GM20000 (cell line): ENCODE measurements around the gene BLMH.

Experiments used
- DNase-seq: peaks from one replicate; pipeline ENCODE4 v3.0.0; 2012; ENCODE audit warnings: low spot score
- TF ChIP-seq, protein P1 (sequence below): IDR thresholded peaks from 2 replicates; pipeline ENCODE4 v1.5.1; 2012; ENCODE audit warnings: mild to moderate bottlenecking, control low read depth; ENCODE audit errors: extremely low read depth, missing control alignments

Gene BLMH

DNA sequence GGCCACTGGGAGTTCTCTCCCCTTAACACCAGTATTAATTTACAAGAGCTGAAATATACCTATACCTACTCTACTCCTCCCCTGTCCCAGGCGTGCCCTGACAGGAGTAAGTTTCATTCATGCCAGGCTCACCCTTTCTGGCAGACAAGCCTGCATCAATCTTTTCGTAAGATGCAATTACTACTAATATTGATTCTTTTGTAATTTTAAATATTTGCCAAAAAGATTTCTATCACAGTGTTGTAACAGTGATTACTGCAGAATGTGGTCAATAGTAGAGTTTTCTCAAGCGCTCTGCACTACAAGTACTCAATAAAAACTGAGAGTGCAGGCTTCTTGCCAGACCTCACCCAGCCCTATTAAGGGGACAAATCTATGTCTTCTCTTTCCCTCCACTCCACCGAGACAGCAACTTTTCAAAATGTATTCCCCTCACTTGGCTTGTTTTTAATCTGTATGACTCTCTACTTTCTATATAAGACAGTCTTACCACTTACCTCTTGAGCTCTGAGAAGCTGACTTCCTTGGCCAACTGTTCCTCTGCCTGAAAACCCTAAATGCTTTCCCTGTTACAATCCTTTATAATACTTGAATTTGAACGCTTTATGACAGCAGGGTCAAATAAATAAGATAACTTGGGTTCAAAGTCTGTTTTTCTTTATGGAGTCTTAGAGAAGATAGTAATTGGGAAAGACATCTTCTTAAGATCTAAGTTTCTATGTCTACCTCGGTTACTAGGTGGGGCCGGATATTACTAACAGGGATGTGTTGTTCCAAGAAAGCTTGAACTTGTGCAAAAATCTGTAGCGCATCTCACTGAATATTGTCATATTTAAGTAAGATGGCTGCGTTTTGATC lies 42.0 kb upstream of the BLMH start, which contains the start of gene TMIGD1:
Gene TMIGD1 (minus strand): TSS at position 555 of the 858 bp plus-strand sequence. CDS start 1,924 bp downstream, outside the sequence.
- TF ChIP-seq, protein P1, sequence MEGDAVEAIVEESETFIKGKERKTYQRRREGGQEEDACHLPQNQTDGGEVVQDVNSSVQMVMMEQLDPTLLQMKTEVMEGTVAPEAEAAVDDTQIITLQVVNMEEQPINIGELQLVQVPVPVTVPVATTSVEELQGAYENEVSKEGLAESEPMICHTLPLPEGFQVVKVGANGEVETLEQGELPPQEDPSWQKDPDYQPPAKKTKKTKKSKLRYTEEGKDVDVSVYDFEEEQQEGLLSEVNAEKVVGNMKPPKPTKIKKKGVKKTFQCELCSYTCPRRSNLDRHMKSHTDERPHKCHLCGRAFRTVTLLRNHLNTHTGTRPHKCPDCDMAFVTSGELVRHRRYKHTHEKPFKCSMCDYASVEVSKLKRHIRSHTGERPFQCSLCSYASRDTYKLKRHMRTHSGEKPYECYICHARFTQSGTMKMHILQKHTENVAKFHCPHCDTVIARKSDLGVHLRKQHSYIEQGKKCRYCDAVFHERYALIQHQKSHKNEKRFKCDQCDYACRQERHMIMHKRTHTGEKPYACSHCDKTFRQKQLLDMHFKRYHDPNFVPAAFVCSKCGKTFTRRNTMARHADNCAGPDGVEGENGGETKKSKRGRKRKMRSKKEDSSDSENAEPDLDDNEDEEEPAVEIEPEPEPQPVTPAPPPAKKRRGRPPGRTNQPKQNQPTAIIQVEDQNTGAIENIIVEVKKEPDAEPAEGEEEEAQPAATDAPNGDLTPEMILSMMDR: no peak
- no peak for DNase-seq

DNA sequence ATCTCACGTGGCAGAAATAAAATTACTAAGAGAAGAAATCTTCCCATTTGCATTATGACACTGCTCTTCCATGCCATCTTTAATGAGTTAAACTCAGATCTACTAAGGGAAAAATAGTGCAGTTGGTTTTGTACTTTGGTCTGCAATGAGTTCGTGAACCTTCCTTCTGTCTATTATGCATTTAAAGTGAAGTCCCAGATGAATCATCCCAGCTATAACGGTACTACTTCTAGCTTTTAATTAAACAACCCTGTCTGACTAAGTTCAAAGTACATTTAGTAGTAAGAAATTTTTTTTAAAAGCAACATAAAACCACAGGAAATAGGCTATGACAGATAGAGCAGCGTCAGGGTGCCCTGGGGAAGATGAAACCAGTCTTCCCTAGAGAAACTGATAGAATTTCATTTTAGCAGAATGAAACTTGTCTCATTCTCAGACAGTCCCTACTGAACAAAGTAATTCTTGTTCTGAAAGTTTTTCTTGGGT lies 40.4 kb upstream of the BLMH start:
- peak; percentile 23 for DNase-seq
- TF ChIP-seq, protein P1: no peak

GRCh38 chr17:30326809-30327208 lies 35.1 kb upstream of the BLMH start:
- DNase-seq: no peak
- TF ChIP-seq, protein P1: no peak

- TF ChIP-seq, protein P1: no peak
Observed at GRCh38 chr17:30324723-30325122, 33.0 kb upstream of the BLMH start.

GRCh38 chr17:30323895-30324319 lies 32.2 kb upstream of the BLMH start:
- TF ChIP-seq, protein P1: no peak

More at GRCh38 chr17:30324723-30325122, 33.0 kb upstream of the BLMH start:
- DNase-seq: no peak

GRCh38 chr17:30323262-30323894 lies 31.6 kb upstream of the BLMH start:
- TF ChIP-seq, protein P1: no peak
- DNase-seq: no peak

More at GRCh38 chr17:30323895-30324319, 32.2 kb upstream of the BLMH start:
- peak; percentile 9 for DNase-seq

DNA sequence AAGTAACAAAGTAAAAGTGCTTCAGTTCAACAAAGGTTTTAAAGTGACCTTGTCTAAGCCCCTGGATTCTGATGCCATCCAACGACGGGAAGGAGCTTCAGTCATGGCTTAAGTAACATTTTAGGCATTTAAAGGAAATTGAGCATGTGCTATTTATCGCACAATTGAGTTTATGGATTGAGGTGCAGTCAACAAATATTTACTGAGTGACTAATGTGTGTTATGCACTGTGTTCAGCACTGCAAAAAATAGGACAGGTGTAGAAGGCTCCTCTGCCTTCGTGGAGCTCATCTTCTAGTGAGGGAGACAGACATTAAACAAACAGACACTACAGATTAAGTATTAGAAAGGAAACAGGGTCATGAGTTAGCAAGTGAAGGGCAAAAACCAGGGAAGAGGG lies 29.6 kb upstream of the BLMH start:
- TF ChIP-seq, protein P1: no peak
- DNase-seq: no peak
